Kidney epithelial cell (primary cell): ENCODE results near the gene FKBP6. TPM values are rescaled to one million over a fixed set of nuclear protein-coding genes. Genes with fewer than 3 reads are reported as not detected.
"Not testable (repeated sequence)": the region's sequence is repeated elsewhere in the genome, so short reads cannot be mapped to it uniquely, and the experiment has no call there.

Source experiments
- DNase-seq: peaks from one replicate; pipeline ENCODE4 v3.0.0-alpha.2; 2010; ENCODE audit warnings: low read depth
- H3K27me3 ChIP-seq: 2 replicates; pipeline ENCODE4 v1.6.0; 2011; ENCODE audit warnings: low read length; ENCODE audit not compliant: control insufficient read depth, insufficient read depth
- H3K36me3 ChIP-seq: 2 replicates; pipeline ENCODE4 v1.5.1; 2011; ENCODE audit warnings: low read length; ENCODE audit not compliant: control insufficient read depth, insufficient read depth
- H3K4me3 ChIP-seq: 2 replicates; pipeline ENCODE4 v1.5.1; 2011; ENCODE audit warnings: low read depth, mild to moderate bottlenecking, control low read depth, low read length
- CTCF ChIP-seq: IDR thresholded peaks from 2 replicates; pipeline ENCODE4 v1.5.1; 2011; ENCODE audit warnings: mild to moderate bottlenecking, moderate library complexity, low read length, control low read depth, inconsistent platforms; ENCODE audit not compliant: insufficient read depth, poor library complexity, severe bottlenecking
- total RNA-seq: library from RNA; depleted of rRNA; stranded (reverse); fragments of >200 nt; gene quantifications from 2 replicates; pipeline ENCODE4 v1.2.3, GENCODE V29; 2015

The FKBP6 gene
- total RNA-seq, 1 donor from 2014 or later: not detected

GRCh38 chr7:73314271-73314670, 13.7 kb upstream of the FKBP6 start:
- no peak overlapping the region for H3K4me3 ChIP-seq
- no peak for DNase-seq
- H3K36me3 ChIP-seq: no peaks in the 10 kb centered on the region
- no peak for TF ChIP-seq CTCF
- no peaks in the 10 kb centered on the region for H3K27me3 ChIP-seq

GRCh38 chr7:73316521-73316920, 11.4 kb upstream of the FKBP6 start:
- Histone ChIP-seq H3K36me3 (no peaks in the 10 kb centered on the region), H3K4me3 (no peak overlapping the region), H3K27me3 (no peaks in the 10 kb centered on the region)
- no peak for DNase-seq
- TF ChIP-seq CTCF: no peak

- not testable (repeated sequence) for DNase-seq, H3K36me3 ChIP-seq, H3K4me3 ChIP-seq, H3K27me3 ChIP-seq
Measured at GRCh38 chr7:73318656-73319204, 9.2 kb upstream of the FKBP6 start.

- H3K27me3 ChIP-seq, H3K36me3 ChIP-seq, H3K4me3 ChIP-seq, DNase-seq: not testable (repeated sequence)
Measured at GRCh38 chr7:73319541-73319940, 8.4 kb upstream of the FKBP6 start.

GRCh38 chr7:73320009-73320408, 8.0 kb upstream of the FKBP6 start:
- not testable (repeated sequence) for DNase-seq, H3K27me3 ChIP-seq, H3K36me3 ChIP-seq, H3K4me3 ChIP-seq

GRCh38 chr7:73323434-73324080, 4.4 kb upstream of the FKBP6 start:
- DNase-seq, H3K36me3 ChIP-seq, H3K4me3 ChIP-seq, H3K27me3 ChIP-seq: not testable (repeated sequence)

- peak; percentile 73 for TF ChIP-seq CTCF
- not testable (repeated sequence) for H3K27me3 ChIP-seq, DNase-seq, H3K4me3 ChIP-seq, H3K36me3 ChIP-seq
Measured at GRCh38 chr7:73324081-73324845, 3.7 kb upstream of the FKBP6 start.

- H3K27me3 ChIP-seq, H3K36me3 ChIP-seq, H3K4me3 ChIP-seq, DNase-seq: not testable (repeated sequence)
Measured at GRCh38 chr7:73325424-73325823, 2.5 kb upstream of the FKBP6 start.

GRCh38 chr7:73327449-73327848, 512 bp upstream of the FKBP6 start:
- H3K4me3 ChIP-seq, H3K36me3 ChIP-seq, DNase-seq, H3K27me3 ChIP-seq: not testable (repeated sequence)
